DMS53 (cell line): Measurements from ENCODE around the gene ZNF92.
"Not testable (repeated sequence)": the region's sequence is repeated elsewhere in the genome, so short reads cannot be mapped to it uniquely, and the experiment has no call there.

ENCODE experiments used
- DNase-seq: peaks from one replicate; lab custom pipeline; 2025; lab: John Stamatoyannopoulos, UW

Gene ZNF92

GRCh38 chr7:65373608-65374351 lies at the start of gene ZNF92:
ZNF92 (plus strand) TSS chr7:65373855; CDS start chr7:65373998, 143 bp downstream.
- DNase-seq, result peak; percentile 100

GRCh38 chr7:65325793-65326432 lies 47.7 kb upstream of the ZNF92 start:
- no peak for DNase-seq

- no peak for DNase-seq
Observed at GRCh38 chr7:65338346-65338745, 35.3 kb upstream of the ZNF92 start.

GRCh38 chr7:65339257-65339656 lies 34.4 kb upstream of the ZNF92 start:
- DNase-seq, result no peak

GRCh38 chr7:65342723-65343629 lies 30.7 kb upstream of the ZNF92 start:
- peak; percentile 9 for DNase-seq

- not testable (repeated sequence) for DNase-seq
Observed at GRCh38 chr7:65344541-65344940, 29.1 kb upstream of the ZNF92 start.

- no peak for DNase-seq
Observed at GRCh38 chr7:65354263-65354662, 19.4 kb upstream of the ZNF92 start.

GRCh38 chr7:65369843-65370242 lies 3.8 kb upstream of the ZNF92 start:
- no peak for DNase-seq

GRCh38 chr7:65371468-65371867 lies 2.2 kb upstream of the ZNF92 start:
- peak; percentile 41 for DNase-seq

GRCh38 chr7:65379318-65379717 lies 5.7 kb downstream of the ZNF92 start:
- no peak for DNase-seq

GRCh38 chr7:65381742-65382141 lies 8.1 kb downstream of the ZNF92 start:
- DNase-seq, result no peak

GRCh38 chr7:65382452-65382851 lies 8.8 kb downstream of the ZNF92 start:
- no peak for DNase-seq

GRCh38 chr7:65387891-65388290 lies 14.2 kb downstream of the ZNF92 start:
- DNase-seq, result no peak

- DNase-seq, result no peak
Observed at GRCh38 chr7:65390588-65390987, 16.9 kb downstream of the ZNF92 start.

GRCh38 chr7:65397730-65398142 lies 24.1 kb downstream of the ZNF92 start:
- peak; percentile 37 for DNase-seq

- not testable (repeated sequence) for DNase-seq
Observed at GRCh38 chr7:65398671-65399070, 25.0 kb downstream of the ZNF92 start.

- not testable (repeated sequence) for DNase-seq
Observed at GRCh38 chr7:65399101-65399500, 25.4 kb downstream of the ZNF92 start.

- peak; percentile 20 for DNase-seq
Observed at GRCh38 chr7:65404020-65404419, 30.4 kb downstream of the ZNF92 start.

- DNase-seq, result not testable (repeated sequence)
Observed at GRCh38 chr7:65406706-65407105, 33.1 kb downstream of the ZNF92 start.

GRCh38 chr7:65409363-65409762 lies 35.7 kb downstream of the ZNF92 start:
- DNase-seq, result no peak

GRCh38 chr7:65411249-65411648 lies 37.6 kb downstream of the ZNF92 start:
- DNase-seq, result peak; percentile 31

- no peak for DNase-seq
Observed at GRCh38 chr7:65422670-65423069, 49.0 kb downstream of the ZNF92 start.
